GM23338 (cell line): ENCODE data around the gene HERPUD2.

Experiments
- CREB1 ChIP-seq: fragments of 250-450 bp; sonication (Bioruptor Pico); IDR thresholded peaks from 2 replicates; pipeline ENCODE4 v1.5.0; 2020; ENCODE audit warnings: low read depth, mild to moderate bottlenecking, moderate library complexity
- EZH2 ChIP-seq: fragments of 200-600 bp; sonication (generic); IDR thresholded peaks from one replicate; pipeline ENCODE4 v1.8.0; 2017; ENCODE audit warnings: antibody characterized with exemption, mild to moderate bottlenecking, low read depth; ENCODE audit not compliant: unreplicated experiment
- EZH2phosphoT487 ChIP-seq: fragments of 200-600 bp; sonication (generic); IDR thresholded peaks from one replicate; pipeline ENCODE4 v1.8.1; 2018; ENCODE audit warnings: antibody characterized with exemption; ENCODE audit not compliant: unreplicated experiment
- JUNB ChIP-seq: IDR thresholded peaks from one replicate; pipeline ENCODE4 v1.6.1; 2016; ENCODE audit warnings: antibody characterized with exemption; ENCODE audit not compliant: unreplicated experiment
- POLR2AphosphoS5 ChIP-seq: IDR thresholded peaks from 2 replicates; pipeline ENCODE4 v1.6.1; 2016; ENCODE audit warnings: antibody characterized with exemption, low read depth
- STAT1 ChIP-seq: IDR thresholded peaks from one replicate; pipeline ENCODE4 v1.6.1; 2016; ENCODE audit warnings: antibody characterized with exemption; ENCODE audit not compliant: unreplicated experiment
- ZNF114 ChIP-seq: fragments of 250-450 bp; sonication (Bioruptor Pico); IDR thresholded peaks from 2 replicates; pipeline ENCODE4 v1.5.0; 2020; ENCODE audit warnings: mild to moderate bottlenecking, moderate library complexity
- ZNF331 ChIP-seq: fragments of 250-450 bp; sonication (Bioruptor Pico); IDR thresholded peaks from 2 replicates; pipeline ENCODE4 v1.5.0; 2020; ENCODE audit warnings: low read depth, mild to moderate bottlenecking, moderate library complexity
- TF ChIP-seq, protein P1 (sequence below): IDR thresholded peaks from one replicate; pipeline ENCODE4 v1.6.1; 2018; ENCODE audit warnings: antibody characterized with exemption; ENCODE audit not compliant: unreplicated experiment
- TF ChIP-seq, protein P2 (sequence below), 2 experiments: fragments of 200-600 bp in 1 of 2; sonication (generic) in 1 of 2; conservative IDR thresholded peaks; 2 replicates each; pipeline versions ENCODE4 v1.5.1 to v1.6.1; 2016 to 2017; ENCODE audit warnings: antibody characterized with exemption in 2 of 2, low read depth in 2 of 2, mild to moderate bottlenecking in 2 of 2, moderate library complexity in 1 of 2
- TF ChIP-seq, protein P3 (sequence below): IDR thresholded peaks from 2 replicates; pipeline ENCODE4 v1.6.1; 2016; ENCODE audit warnings: antibody characterized with exemption
- TF ChIP-seq, protein P4 (sequence below): fragments of 250-450 bp; sonication (Bioruptor Pico); IDR thresholded peaks from 2 replicates; pipeline ENCODE4 v1.5.0; 2020; ENCODE audit warnings: mild to moderate bottlenecking, moderate library complexity

DNA sequence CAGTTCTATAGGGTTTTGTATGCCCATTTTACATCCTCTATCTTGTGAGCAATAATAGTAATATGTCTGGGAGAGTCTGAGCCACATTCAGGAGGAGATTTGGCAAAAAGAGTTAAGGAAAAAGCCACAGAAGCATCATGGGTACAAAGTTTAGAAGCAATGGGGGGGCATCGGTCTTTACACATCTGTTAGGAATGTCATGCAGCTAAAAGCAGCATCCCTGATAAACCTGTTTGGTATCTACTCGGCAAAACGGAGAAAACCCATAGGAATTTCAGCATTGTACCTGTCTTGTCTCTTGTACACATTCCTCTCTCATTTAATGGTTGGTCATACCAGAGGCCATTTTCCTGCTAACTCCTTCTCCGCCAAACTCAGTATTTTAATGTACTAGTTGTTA is 12.5 kb upstream of the HERPUD2 start:
- TF ChIP-seq EZH2 (no peak), CREB1 (CRISPR knock-in tag) (no peak), JUNB (no peak), POLR2AphosphoS5 (no peak), EZH2phosphoT487 (no peak), ZNF331 (CRISPR knock-in tag) (no peak), ZNF114 (CRISPR knock-in tag) (no peak), STAT1 (no peak)
- TF ChIP-seq, protein P1, sequence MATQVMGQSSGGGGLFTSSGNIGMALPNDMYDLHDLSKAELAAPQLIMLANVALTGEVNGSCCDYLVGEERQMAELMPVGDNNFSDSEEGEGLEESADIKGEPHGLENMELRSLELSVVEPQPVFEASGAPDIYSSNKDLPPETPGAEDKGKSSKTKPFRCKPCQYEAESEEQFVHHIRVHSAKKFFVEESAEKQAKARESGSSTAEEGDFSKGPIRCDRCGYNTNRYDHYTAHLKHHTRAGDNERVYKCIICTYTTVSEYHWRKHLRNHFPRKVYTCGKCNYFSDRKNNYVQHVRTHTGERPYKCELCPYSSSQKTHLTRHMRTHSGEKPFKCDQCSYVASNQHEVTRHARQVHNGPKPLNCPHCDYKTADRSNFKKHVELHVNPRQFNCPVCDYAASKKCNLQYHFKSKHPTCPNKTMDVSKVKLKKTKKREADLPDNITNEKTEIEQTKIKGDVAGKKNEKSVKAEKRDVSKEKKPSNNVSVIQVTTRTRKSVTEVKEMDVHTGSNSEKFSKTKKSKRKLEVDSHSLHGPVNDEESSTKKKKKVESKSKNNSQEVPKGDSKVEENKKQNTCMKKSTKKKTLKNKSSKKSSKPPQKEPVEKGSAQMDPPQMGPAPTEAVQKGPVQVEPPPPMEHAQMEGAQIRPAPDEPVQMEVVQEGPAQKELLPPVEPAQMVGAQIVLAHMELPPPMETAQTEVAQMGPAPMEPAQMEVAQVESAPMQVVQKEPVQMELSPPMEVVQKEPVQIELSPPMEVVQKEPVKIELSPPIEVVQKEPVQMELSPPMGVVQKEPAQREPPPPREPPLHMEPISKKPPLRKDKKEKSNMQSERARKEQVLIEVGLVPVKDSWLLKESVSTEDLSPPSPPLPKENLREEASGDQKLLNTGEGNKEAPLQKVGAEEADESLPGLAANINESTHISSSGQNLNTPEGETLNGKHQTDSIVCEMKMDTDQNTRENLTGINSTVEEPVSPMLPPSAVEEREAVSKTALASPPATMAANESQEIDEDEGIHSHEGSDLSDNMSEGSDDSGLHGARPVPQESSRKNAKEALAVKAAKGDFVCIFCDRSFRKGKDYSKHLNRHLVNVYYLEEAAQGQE, result no peak
- TF ChIP-seq, protein P2, sequence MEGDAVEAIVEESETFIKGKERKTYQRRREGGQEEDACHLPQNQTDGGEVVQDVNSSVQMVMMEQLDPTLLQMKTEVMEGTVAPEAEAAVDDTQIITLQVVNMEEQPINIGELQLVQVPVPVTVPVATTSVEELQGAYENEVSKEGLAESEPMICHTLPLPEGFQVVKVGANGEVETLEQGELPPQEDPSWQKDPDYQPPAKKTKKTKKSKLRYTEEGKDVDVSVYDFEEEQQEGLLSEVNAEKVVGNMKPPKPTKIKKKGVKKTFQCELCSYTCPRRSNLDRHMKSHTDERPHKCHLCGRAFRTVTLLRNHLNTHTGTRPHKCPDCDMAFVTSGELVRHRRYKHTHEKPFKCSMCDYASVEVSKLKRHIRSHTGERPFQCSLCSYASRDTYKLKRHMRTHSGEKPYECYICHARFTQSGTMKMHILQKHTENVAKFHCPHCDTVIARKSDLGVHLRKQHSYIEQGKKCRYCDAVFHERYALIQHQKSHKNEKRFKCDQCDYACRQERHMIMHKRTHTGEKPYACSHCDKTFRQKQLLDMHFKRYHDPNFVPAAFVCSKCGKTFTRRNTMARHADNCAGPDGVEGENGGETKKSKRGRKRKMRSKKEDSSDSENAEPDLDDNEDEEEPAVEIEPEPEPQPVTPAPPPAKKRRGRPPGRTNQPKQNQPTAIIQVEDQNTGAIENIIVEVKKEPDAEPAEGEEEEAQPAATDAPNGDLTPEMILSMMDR (conservative IDR thresholded peaks at IDR 0.05; ENCODE audit: low read depth in 2 of 2), result no peak
- TF ChIP-seq, protein P3, sequence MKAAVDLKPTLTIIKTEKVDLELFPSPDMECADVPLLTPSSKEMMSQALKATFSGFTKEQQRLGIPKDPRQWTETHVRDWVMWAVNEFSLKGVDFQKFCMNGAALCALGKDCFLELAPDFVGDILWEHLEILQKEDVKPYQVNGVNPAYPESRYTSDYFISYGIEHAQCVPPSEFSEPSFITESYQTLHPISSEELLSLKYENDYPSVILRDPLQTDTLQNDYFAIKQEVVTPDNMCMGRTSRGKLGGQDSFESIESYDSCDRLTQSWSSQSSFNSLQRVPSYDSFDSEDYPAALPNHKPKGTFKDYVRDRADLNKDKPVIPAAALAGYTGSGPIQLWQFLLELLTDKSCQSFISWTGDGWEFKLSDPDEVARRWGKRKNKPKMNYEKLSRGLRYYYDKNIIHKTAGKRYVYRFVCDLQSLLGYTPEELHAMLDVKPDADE, result no peak
- TF ChIP-seq, protein P4, sequence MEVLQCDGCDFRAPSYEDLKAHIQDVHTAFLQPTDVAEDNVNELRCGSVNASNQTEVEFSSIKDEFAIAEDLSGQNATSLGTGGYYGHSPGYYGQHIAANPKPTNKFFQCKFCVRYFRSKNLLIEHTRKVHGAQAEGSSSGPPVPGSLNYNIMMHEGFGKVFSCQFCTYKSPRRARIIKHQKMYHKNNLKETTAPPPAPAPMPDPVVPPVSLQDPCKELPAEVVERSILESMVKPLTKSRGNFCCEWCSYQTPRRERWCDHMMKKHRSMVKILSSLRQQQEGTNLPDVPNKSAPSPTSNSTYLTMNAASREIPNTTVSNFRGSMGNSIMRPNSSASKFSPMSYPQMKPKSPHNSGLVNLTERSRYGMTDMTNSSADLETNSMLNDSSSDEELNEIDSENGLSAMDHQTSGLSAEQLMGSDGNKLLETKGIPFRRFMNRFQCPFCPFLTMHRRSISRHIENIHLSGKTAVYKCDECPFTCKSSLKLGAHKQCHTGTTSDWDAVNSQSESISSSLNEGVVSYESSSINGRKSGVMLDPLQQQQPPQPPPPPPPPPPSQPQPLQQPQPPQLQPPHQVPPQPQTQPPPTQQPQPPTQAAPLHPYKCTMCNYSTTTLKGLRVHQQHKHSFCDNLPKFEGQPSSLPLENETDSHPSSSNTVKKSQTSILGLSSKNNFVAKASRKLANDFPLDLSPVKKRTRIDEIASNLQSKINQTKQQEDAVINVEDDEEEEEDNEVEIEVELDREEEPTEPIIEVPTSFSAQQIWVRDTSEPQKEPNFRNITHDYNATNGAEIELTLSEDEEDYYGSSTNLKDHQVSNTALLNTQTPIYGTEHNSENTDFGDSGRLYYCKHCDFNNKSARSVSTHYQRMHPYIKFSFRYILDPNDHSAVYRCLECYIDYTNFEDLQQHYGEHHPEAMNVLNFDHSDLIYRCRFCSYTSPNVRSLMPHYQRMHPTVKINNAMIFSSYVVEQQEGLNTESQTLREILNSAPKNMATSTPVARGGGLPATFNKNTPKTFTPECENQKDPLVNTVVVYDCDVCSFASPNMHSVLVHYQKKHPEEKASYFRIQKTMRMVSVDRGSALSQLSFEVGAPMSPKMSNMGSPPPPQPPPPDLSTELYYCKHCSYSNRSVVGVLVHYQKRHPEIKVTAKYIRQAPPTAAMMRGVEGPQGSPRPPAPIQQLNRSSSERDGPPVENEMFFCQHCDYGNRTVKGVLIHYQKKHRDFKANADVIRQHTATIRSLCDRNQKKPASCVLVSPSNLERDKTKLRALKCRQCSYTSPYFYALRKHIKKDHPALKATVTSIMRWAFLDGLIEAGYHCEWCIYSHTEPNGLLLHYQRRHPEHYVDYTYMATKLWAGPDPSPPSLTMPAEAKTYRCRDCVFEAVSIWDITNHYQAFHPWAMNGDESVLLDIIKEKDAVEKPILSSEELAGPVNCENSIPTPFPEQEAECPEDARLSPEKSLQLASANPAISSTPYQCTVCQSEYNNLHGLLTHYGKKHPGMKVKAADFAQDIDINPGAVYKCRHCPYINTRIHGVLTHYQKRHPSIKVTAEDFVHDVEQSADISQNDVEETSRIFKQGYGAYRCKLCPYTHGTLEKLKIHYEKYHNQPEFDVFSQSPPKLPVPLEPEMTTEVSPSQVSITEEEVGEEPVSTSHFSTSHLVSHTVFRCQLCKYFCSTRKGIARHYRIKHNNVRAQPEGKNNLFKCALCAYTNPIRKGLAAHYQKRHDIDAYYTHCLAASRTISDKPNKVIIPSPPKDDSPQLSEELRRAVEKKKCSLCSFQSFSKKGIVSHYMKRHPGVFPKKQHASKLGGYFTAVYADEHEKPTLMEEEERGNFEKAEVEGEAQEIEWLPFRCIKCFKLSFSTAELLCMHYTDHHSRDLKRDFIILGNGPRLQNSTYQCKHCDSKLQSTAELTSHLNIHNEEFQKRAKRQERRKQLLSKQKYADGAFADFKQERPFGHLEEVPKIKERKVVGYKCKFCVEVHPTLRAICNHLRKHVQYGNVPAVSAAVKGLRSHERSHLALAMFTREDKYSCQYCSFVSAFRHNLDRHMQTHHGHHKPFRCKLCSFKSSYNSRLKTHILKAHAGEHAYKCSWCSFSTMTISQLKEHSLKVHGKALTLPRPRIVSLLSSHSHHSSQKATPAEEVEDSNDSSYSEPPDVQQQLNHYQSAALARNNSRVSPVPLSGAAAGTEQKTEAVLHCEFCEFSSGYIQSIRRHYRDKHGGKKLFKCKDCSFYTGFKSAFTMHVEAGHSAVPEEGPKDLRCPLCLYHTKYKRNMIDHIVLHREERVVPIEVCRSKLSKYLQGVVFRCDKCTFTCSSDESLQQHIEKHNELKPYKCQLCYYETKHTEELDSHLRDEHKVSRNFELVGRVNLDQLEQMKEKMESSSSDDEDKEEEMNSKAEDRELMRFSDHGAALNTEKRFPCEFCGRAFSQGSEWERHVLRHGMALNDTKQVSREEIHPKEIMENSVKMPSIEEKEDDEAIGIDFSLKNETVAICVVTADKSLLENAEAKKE (CRISPR knock-in tag), result no peak
